Kidney (tissue), 14 donors: ENCODE results near the gene SEC23A. TPM values are rescaled to one million over a fixed set of nuclear protein-coding genes. Genes with fewer than 3 reads are reported as not detected.

ENCODE experiments used
- DNase-seq, 5 donors: peaks; one replicate each; pipeline ENCODE4 v3.0.0-alpha.2; 2013 to 2020
- FAIRE-seq: peaks from 2 replicates; lab custom pipeline; 2012; peaks lifted over from hg19 to GRCh38; lab: Jason Lieb, UNC
- H3K27ac ChIP-seq, 2 donors: one replicate each; pipeline ENCODE4 v1.7.0; 2013; ENCODE audit warnings: low read depth in 2 of 2, low read length in 2 of 2, inconsistent platforms in 1 of 2
- H3K27me3 ChIP-seq: one replicate; pipeline ENCODE4 v1.7.1; 2013; ENCODE audit warnings: low read length, inconsistent platforms; ENCODE audit not compliant: control insufficient read depth, insufficient read depth
- H3K36me3 ChIP-seq, 3 donors: one replicate each; pipeline versions ENCODE4 v1.7.0 to v1.7.1; 2013; ENCODE audit warnings: low read length in 3 of 3, control low read depth in 1 of 3, inconsistent platforms in 1 of 3; ENCODE audit not compliant: insufficient read depth in 3 of 3, control insufficient read depth in 2 of 3
- H3K4me1 ChIP-seq, 3 donors: one replicate each; pipeline versions ENCODE4 v1.7.0 to v1.7.1; 2013; ENCODE audit warnings: low read length in 3 of 3, inconsistent platforms in 1 of 3, low read depth in 1 of 3; ENCODE audit not compliant: control insufficient read depth in 2 of 3, insufficient read depth in 2 of 3
- H3K4me3 ChIP-seq, 3 donors: one replicate each; pipeline versions ENCODE4 v1.7.0 to v1.8.1; 2013; ENCODE audit warnings: low read length in 3 of 3, control low read depth in 1 of 3, inconsistent platforms in 1 of 3
- H3K9ac ChIP-seq, 3 donors: one replicate each; pipeline versions ENCODE4 v1.7.0 to v1.7.1; 2013; ENCODE audit warnings: low read length in 3 of 3, control low read depth in 1 of 3, inconsistent platforms in 1 of 3
- H3K9me3 ChIP-seq, 3 donors: one replicate each; pipeline versions ENCODE4 v1.7.0 to v1.7.1; 2013; ENCODE audit warnings: low read length in 3 of 3, control low read depth in 1 of 3, inconsistent platforms in 1 of 3; ENCODE audit not compliant: control insufficient read depth in 2 of 3, insufficient read depth in 1 of 3
- CTCF ChIP-seq: IDR thresholded peaks from 3 replicates; pipeline ENCODE4 v1.5.1; 2012; ENCODE audit warnings: mild to moderate bottlenecking, moderate library complexity, borderline replicate concordance; ENCODE audit not compliant: insufficient read depth; ENCODE audit errors: extremely low read depth
- intact Hi-C: fragments of 100-400 bp; cut with DNase I; formaldehyde crosslinking; loops from one replicate; pipeline ENCODE4 v1.11.1; 2022
- polyA plus RNA-seq: library from polyadenylated mRNA; stranded (reverse); fragments of 350-450 nt; fragmentation: Illumina TruSeq; extraction: RNeasy Lipid Tissue Mini Kit (QIAGEN cat#74804); gene quantifications from one replicate; pipeline ENCODE4 v1.2.3, GENCODE V29; 2014; ENCODE audit warnings: low read depth, low replicate concordance; ENCODE audit not compliant: insufficient read depth
- total RNA-seq: library from RNA; stranded (reverse); fragmentation: NEBNext Ultra II Directional; extraction: Animal tissue kit (Norgen Biotek cat#: 25700); gene quantifications from one replicate; pipeline ENCODE4 v1.2.1, GENCODE V29; 2021
- donor health status: control.
- donor health status: control.
- donor health status: control.
- donor health status: control.
- donor health status: control.
- donor health status: DM: yes; HTN: yes; CAD: no.
- donor health status: Normal renal cell carcinoma (clear cell type).

The SEC23A gene
- total and polyA plus RNA-seq, 2 donors from 2014 or later: 10.9 to 48.8 TPM

- intact Hi-C loops: no loop called here
- FAIRE-seq (no peak), DNase-seq (no peak)
- Histone ChIP-seq H3K9me3 (no peaks in the 10 kb centered on the region), H3K4me3 (no peak overlapping the region), H3K9ac (no peak overlapping the region), H3K4me1 (no peaks in the 10 kb centered on the region), H3K27me3 (no peaks in the 10 kb centered on the region), H3K36me3 (peaks cover 4 to 63% (median 30%) of the 10 kb centered on the region in 3 donors), H3K27ac (no peak overlapping the region)
- no peak for TF ChIP-seq CTCF
Observed at GRCh38 chr14:39035336-39035735, 67.7 kb downstream of the SEC23A start.

GRCh38 chr14:39034481-39035296 is 68.3 kb downstream of the SEC23A start:
- Histone ChIP-seq H3K27me3 (no peaks in the 10 kb centered on the region), H3K4me3 (no peak overlapping the region), H3K9me3 (no peaks in the 10 kb centered on the region), H3K27ac (no peak overlapping the region), H3K36me3 (peaks cover 2 to 65% (median 34%) of the 10 kb centered on the region in 3 donors), H3K4me1 (no peaks in the 10 kb centered on the region), H3K9ac (no peak overlapping the region)
- intact Hi-C loops: no loop called here
- no peak for TF ChIP-seq CTCF
- DNase-seq (peak in 1 of 5 donors; percentile 36), FAIRE-seq (no peak)

GRCh38 chr14:39033371-39033770 is 69.7 kb downstream of the SEC23A start:
- DNase-seq (no peak), FAIRE-seq (no peak)
- H3K4me1 ChIP-seq: no peaks in the 10 kb centered on the region
- H3K27ac ChIP-seq: no peak overlapping the region
- no peaks in the 10 kb centered on the region for H3K9me3 ChIP-seq
- intact Hi-C loops: no loop called here
- H3K4me3 ChIP-seq: no peak overlapping the region
- TF ChIP-seq CTCF: no peak
- H3K36me3 ChIP-seq: peaks cover 0 to 58% (median 31%) of the 10 kb centered on the region in 3 donors
- H3K27me3 ChIP-seq: no peaks in the 10 kb centered on the region
- H3K9ac ChIP-seq: no peak overlapping the region
